Epithelial cell of umbilical artery (primary cell): Measurements from ENCODE around the gene AMN. TPM values are rescaled to one million over a fixed set of nuclear protein-coding genes. Genes with fewer than 3 reads are reported as not detected.

Experiments used
- total RNA-seq: library from RNA; depleted of rRNA; stranded (reverse); fragments of >200 nt; gene quantifications from 2 replicates; pipeline ENCODE4 v1.2.3, GENCODE V29; 2014

AMN gene
- 0.32 TPM in 1 of 2 replicates, not detected in the other for total RNA-seq

DNA sequence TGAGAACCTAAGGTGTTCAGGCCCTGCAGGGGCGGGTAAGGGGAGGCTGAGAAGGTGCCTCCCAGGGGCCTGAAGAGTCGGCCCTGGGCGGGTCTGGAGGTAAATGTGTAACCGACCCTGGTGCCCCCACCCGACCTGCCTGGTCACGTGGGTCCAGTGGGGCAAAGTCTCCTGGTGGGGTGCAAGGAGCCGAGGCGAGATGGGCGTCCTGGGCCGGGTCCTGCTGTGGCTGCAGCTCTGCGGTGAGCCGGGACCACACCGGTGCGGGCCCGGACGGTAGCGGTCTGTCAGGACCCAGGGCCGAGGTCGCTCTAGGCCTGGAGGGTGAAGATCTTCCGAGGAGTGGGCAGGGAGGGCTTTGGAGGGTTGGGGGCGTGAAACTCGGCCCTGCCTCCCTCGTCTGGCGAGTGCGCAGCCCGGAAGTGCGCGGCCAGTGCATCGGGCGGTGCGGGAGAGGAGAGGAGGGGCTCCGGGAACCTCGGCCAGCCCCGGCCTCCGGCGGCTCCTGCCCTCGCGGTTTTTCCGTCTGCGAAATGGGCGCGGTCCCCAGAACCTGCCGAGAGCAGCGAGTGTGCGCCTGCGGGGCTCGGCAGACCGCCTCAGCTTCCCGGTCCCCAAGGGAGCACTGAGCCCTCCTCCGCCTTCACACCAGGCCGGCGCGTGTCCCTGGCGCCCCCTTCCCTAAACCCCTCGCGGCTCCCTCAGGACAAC is at the start of gene AMN:
AMN (plus strand) TSS at position 174 of the 711 bp plus-strand sequence; CDS start at position 200, 26 bp downstream.

Other genes with a start within 250 kb of the AMN start
- 27.3 and 40.4 TPM in 2 replicates for gene TRAF3, start 145.2 kb upstream of the AMN start, total RNA-seq
- gene CDC42BPB, start 134.9 kb downstream of the AMN start, total RNA-seq, result 77.1 and 89.6 TPM in 2 replicates
- gene LBHD2, start 161.5 kb downstream of the AMN start, total RNA-seq, result not detected in 2 replicates
- not detected in 2 replicates for gene EXOC3L4, start 172.1 kb downstream of the AMN start, total RNA-seq
- gene TNFAIP2, start 200.8 kb downstream of the AMN start, total RNA-seq, result 24.0 and 35.7 TPM in 2 replicates